Loucy (cell line): ENCODE measurements around the gene UCHL5.

Experiments
- H2AFZ ChIP-seq: fragments of 200-600 bp; sonication (generic); 2 replicates; pipeline ENCODE4 v1.6.0; 2016; ENCODE audit warnings: antibody characterized with exemption, mild to moderate bottlenecking, low read length, moderate library complexity
- H3F3A ChIP-seq: fragments of 200-600 bp; 2 replicates; pipeline ENCODE4 v1.6.0; 2016; ENCODE audit warnings: antibody characterized with exemption, low read depth, mild to moderate bottlenecking
- H3K27me3 ChIP-seq: fragments of 200-600 bp; sonication (generic); 2 replicates; pipeline ENCODE4 v1.6.1; 2014; ENCODE audit warnings: low read length, mild to moderate bottlenecking; ENCODE audit not compliant: insufficient read depth, poor library complexity, severe bottlenecking
- H3K36me3 ChIP-seq: fragments of 200-600 bp; sonication (generic); 2 replicates; pipeline ENCODE4 v1.6.1; 2016; ENCODE audit warnings: low read length; ENCODE audit not compliant: insufficient read depth
- H3K4me1 ChIP-seq: fragments of 200-600 bp; sonication (generic); 2 replicates; pipeline ENCODE4 v1.5.1; 2014; ENCODE audit warnings: low read length, mild to moderate bottlenecking; ENCODE audit not compliant: insufficient read depth, poor library complexity, severe bottlenecking
- H3K4me2 ChIP-seq: fragments of 200-600 bp; sonication (generic); 2 replicates; pipeline ENCODE4 v1.6.0; 2014; ENCODE audit warnings: antibody characterized with exemption, low read length, low read depth, mild to moderate bottlenecking; ENCODE audit not compliant: poor library complexity, severe bottlenecking
- H3K4me3 ChIP-seq: fragments of 200-600 bp; sonication (generic); 2 replicates; pipeline ENCODE4 v1.5.1; 2014; ENCODE audit warnings: low read length, mild to moderate bottlenecking, mixed read lengths; ENCODE audit not compliant: poor library complexity, severe bottlenecking
- H3K79me2 ChIP-seq: fragments of 200-600 bp; sonication (generic); 2 replicates; pipeline ENCODE4 v1.6.1; 2014; ENCODE audit warnings: low read length; ENCODE audit not compliant: insufficient read depth
- H3K9ac ChIP-seq: fragments of 200-600 bp; sonication (generic); 2 replicates; pipeline ENCODE4 v1.6.0; 2014; ENCODE audit warnings: mild to moderate bottlenecking, low read depth, low read length, moderate library complexity; ENCODE audit not compliant: poor library complexity, severe bottlenecking
- H3K9me2 ChIP-seq: fragments of 200-600 bp; sonication (generic); replicated peaks from 2 replicates; pipeline ENCODE4 v1.6.1; 2016; ENCODE audit warnings: low read depth, low read length, mixed read lengths
- H3K9me3 ChIP-seq: fragments of 200-600 bp; sonication (generic); 2 replicates; pipeline ENCODE4 v1.6.1; 2014; ENCODE audit warnings: mild to moderate bottlenecking, antibody characterized with exemption, low read length, low read depth; ENCODE audit not compliant: insufficient read depth
- H4K20me1 ChIP-seq: fragments of 200-600 bp; sonication (generic); 2 replicates; pipeline ENCODE4 v1.6.0; 2014; ENCODE audit warnings: antibody characterized with exemption, low read length, mild to moderate bottlenecking; ENCODE audit not compliant: insufficient read depth, poor library complexity, severe bottlenecking
- EZH2phosphoT487 ChIP-seq: fragments of 200-600 bp; IDR thresholded peaks from 2 replicates; pipeline ENCODE4 v1.6.1; 2018; ENCODE audit warnings: antibody characterized with exemption, mild to moderate bottlenecking, moderate library complexity, borderline replicate concordance
- TF ChIP-seq, protein P1 (sequence below): fragments of 200-600 bp; sonication (generic); conservative IDR thresholded peaks from 2 replicates; pipeline ENCODE4 v1.5.1; 2014; ENCODE audit warnings: mild to moderate bottlenecking, antibody characterized with exemption, low read length

UCHL5 gene

GRCh38 chr1:193087893-193088292, 28.7 kb upstream of the UCHL5 start:
- H3K79me2 ChIP-seq: no peaks in the 10 kb centered on the region

DNA sequence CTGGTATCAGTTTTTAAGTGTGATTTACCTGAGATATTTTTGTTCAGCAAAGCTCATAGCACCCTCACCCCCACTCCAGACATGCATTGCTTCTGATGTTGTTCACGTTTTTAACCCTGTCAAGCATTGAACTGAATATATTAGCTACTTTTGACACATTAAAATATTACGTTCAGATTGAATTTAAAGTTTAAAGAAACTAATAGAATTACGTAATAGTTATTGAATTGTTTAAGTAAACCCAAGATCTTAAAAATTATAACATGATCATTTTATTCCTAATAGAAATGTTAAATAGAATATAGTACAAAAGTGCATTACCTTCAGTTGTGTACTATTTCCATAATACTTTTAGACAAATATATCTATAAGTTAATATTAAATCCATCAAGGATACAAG, 27.2 kb upstream of the UCHL5 start:
- no peaks in the 10 kb centered on the region for H3K27me3 ChIP-seq
- no peak overlapping the region for H3K4me2 ChIP-seq
- H3K4me3 ChIP-seq: no peak overlapping the region
- H3K79me2 ChIP-seq: no peaks in the 10 kb centered on the region
- H2AFZ ChIP-seq: no peak overlapping the region
- H3K9ac ChIP-seq: no peak overlapping the region
- H3K9me2 ChIP-seq: no peaks in the 10 kb centered on the region
- H3K36me3 ChIP-seq: peaks cover 50% of the 10 kb centered on the region
- H3K9me3 ChIP-seq: 0 out of 2 replicates have a peak, but pooled peaks cover 3% of the 10 kb centered on the region
- H3K4me1 ChIP-seq: no peaks in the 10 kb centered on the region
- no peaks in the 10 kb centered on the region for H3F3A ChIP-seq
- TF ChIP-seq, protein P1, sequence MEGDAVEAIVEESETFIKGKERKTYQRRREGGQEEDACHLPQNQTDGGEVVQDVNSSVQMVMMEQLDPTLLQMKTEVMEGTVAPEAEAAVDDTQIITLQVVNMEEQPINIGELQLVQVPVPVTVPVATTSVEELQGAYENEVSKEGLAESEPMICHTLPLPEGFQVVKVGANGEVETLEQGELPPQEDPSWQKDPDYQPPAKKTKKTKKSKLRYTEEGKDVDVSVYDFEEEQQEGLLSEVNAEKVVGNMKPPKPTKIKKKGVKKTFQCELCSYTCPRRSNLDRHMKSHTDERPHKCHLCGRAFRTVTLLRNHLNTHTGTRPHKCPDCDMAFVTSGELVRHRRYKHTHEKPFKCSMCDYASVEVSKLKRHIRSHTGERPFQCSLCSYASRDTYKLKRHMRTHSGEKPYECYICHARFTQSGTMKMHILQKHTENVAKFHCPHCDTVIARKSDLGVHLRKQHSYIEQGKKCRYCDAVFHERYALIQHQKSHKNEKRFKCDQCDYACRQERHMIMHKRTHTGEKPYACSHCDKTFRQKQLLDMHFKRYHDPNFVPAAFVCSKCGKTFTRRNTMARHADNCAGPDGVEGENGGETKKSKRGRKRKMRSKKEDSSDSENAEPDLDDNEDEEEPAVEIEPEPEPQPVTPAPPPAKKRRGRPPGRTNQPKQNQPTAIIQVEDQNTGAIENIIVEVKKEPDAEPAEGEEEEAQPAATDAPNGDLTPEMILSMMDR: no peak
- TF ChIP-seq EZH2phosphoT487: no peak
- H4K20me1 ChIP-seq: peaks cover 3% of the 10 kb centered on the region

More at GRCh38 chr1:193087893-193088292, 28.7 kb upstream of the UCHL5 start:
- H4K20me1 ChIP-seq: peaks cover 3% of the 10 kb centered on the region
- H3K9me2 ChIP-seq: no peaks in the 10 kb centered on the region
- no peaks in the 10 kb centered on the region for H3F3A ChIP-seq
- no peak overlapping the region for H3K4me2 ChIP-seq
- no peak overlapping the region for H2AFZ ChIP-seq
- H3K9ac ChIP-seq: no peak overlapping the region
- H3K36me3 ChIP-seq: peaks cover 35% of the 10 kb centered on the region; the same call in 1 of the 2 replicates
- H3K9me3 ChIP-seq: no peaks in the 10 kb centered on the region
- TF ChIP-seq EZH2phosphoT487: no peak
- TF ChIP-seq, protein P1: no peak
- no peak overlapping the region for H3K4me3 ChIP-seq
- H3K27me3 ChIP-seq: no peaks in the 10 kb centered on the region
- no peaks in the 10 kb centered on the region for H3K4me1 ChIP-seq

DNA sequence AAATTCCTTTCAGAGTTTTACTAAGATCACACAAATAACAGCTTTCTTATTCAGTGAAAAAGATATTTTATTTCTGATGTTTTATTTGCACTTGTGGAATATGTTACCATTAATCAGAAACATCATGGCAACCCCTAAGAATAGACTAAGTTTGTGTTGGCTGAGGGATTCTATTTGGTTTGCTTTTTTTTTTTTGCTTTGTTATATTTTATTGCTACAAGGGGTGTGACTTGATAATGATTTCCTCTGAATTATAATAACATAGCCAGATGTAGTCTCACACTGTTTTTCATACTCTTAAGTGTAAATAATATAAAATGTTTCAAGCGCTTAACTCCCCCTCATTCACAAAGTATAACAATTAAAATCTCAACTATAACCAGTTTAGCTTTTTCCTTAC, 26.1 kb upstream of the UCHL5 start:
- H3K4me3 ChIP-seq: no peak overlapping the region
- H3K4me1 ChIP-seq: no peaks in the 10 kb centered on the region
- peaks cover 3% of the 10 kb centered on the region for H4K20me1 ChIP-seq
- no peaks in the 10 kb centered on the region for H3K9me2 ChIP-seq
- H3K79me2 ChIP-seq: no peaks in the 10 kb centered on the region
- no peak overlapping the region for H3K4me2 ChIP-seq
- H3K27me3 ChIP-seq: no peaks in the 10 kb centered on the region
- 0 out of 2 replicates have a peak, but pooled peaks cover 3% of the 10 kb centered on the region for H3K9me3 ChIP-seq
- no peak for TF ChIP-seq EZH2phosphoT487
- TF ChIP-seq, protein P1: no peak
- peaks cover 57% of the 10 kb centered on the region for H3K36me3 ChIP-seq
- H3K9ac ChIP-seq: no peak overlapping the region
- H2AFZ ChIP-seq: no peak overlapping the region
- H3F3A ChIP-seq: no peaks in the 10 kb centered on the region
